ENCODE results near the gene MCTP1. TPM values are rescaled to one million over a fixed set of nuclear protein-coding genes. Genes with fewer than 3 reads are reported as not detected.

MCTP1 gene
- total RNA-seq, 2 donors from 2014 or later = 22.1 to 256 TPM

DNA sequence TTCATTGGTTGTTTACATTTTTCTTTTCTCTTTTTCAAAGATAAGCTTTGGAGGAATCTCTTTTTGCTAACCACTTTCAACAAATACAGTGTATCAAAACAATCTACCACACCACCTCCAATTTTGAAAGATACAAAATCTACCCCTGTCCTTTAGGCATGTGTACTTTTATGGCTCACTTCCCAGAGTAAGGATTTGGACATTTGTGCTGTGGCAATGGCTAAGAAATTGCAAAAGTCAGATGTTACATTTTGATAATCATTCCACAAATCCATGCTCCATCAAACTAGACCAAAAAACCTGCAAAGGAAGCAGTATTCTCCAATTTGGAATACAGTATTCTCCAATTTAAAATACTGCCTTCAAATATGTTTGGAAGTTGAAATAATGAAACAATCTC, 204.9 kb downstream of the MCTP1 start:
- no peak overlapping the region for H3K27ac ChIP-seq
- H3K27me3 ChIP-seq (replicated peaks; ENCODE audit: insufficient read depth) = no peaks in the 10 kb centered on the region
- peak overlapping the region; percentile 65 for H3K4me3 ChIP-seq
- peaks cover 0 to 4% of the 10 kb centered on the region in 2 donors for H3K4me1 ChIP-seq (ENCODE audit: control insufficient read depth in 1 of 2, low read depth in 2 of 2)
- DNase-seq (ENCODE audit: low spot score) (no peak), ATAC-seq (ENCODE audit: insufficient number of reproducible peaks, low FRiP score, low read depth) (no peak)
- no peaks in the 10 kb centered on the region for H3K9me3 ChIP-seq
- no peaks in the 10 kb centered on the region for H3K36me3 ChIP-seq
- TF ChIP-seq, protein P1, sequence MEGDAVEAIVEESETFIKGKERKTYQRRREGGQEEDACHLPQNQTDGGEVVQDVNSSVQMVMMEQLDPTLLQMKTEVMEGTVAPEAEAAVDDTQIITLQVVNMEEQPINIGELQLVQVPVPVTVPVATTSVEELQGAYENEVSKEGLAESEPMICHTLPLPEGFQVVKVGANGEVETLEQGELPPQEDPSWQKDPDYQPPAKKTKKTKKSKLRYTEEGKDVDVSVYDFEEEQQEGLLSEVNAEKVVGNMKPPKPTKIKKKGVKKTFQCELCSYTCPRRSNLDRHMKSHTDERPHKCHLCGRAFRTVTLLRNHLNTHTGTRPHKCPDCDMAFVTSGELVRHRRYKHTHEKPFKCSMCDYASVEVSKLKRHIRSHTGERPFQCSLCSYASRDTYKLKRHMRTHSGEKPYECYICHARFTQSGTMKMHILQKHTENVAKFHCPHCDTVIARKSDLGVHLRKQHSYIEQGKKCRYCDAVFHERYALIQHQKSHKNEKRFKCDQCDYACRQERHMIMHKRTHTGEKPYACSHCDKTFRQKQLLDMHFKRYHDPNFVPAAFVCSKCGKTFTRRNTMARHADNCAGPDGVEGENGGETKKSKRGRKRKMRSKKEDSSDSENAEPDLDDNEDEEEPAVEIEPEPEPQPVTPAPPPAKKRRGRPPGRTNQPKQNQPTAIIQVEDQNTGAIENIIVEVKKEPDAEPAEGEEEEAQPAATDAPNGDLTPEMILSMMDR (IDR thresholded peaks at IDR 0.05) = no peak

DNA sequence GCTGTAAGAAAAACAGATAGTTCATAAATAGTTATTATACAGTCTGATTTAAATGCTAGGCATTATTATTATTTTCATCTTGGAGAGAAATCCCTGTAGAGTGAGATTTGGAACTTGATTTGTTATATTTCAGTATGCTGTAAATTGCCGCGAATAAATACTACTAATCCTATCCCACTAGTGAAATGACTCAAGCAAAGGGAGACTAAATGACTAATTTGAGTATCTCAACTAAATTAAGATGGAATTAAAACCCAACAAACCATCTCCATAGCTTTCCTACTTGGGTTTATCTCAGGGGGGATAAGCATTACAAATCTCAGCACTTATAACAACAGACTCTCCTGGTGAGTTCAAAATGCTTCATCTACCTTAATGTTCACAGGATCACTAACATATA, 206.0 kb downstream of the MCTP1 start:
- peaks cover 0 to 4% of the 10 kb centered on the region in 2 donors for H3K4me1 ChIP-seq (ENCODE audit: control insufficient read depth in 1 of 2, low read depth in 2 of 2)
- no peaks in the 10 kb centered on the region for H3K9me3 ChIP-seq
- no peak overlapping the region for H3K4me3 ChIP-seq
- DNase-seq (ENCODE audit: low spot score) (no peak), ATAC-seq (ENCODE audit: insufficient number of reproducible peaks, low FRiP score, low read depth) (no peak)
- no peaks in the 10 kb centered on the region for H3K36me3 ChIP-seq
- H3K27ac ChIP-seq = no peak overlapping the region
- TF ChIP-seq, protein P1 (IDR thresholded peaks at IDR 0.05) = no peak
- H3K27me3 ChIP-seq (replicated peaks; ENCODE audit: insufficient read depth) = no peaks in the 10 kb centered on the region

DNA sequence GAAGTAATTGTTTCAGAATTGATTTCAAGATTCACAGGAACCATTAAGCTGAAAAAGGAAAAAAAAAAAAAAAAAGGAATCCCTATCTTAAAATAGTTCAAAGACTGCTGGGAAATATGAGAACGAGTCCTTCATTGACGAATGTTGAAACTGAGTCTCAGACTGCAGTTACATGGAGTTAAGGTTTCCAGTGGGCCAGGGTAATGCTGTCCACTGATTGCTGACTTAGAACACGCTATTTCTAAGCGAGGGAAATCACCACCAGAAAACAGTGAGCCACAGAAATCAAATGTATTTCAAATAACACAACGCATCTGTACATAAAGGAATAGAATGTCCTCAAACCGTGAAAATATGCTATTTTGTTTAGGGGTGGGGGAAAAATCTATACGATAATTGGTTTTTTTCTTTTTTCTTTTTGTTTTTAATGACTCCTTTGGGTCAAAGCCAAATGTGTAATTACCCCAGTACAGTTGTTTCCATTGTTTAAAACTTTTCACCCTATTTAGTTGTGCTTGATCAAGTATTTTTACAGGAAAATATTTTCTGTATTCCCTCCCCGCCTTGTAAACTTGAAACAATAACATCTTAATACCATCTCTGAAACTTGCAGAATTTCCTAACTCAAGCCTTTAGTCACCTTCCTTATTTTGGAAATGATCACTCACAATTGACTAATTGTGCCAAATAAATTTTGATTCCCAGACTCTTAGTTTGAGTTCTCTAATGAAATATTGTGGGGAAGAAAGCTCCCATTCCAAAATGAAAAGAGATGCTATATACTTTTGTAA, 208.3 kb downstream of the MCTP1 start:
- H3K27me3 ChIP-seq (replicated peaks; ENCODE audit: insufficient read depth) = no peaks in the 10 kb centered on the region
- H3K27ac ChIP-seq = no peak overlapping the region
- TF ChIP-seq, protein P1 (IDR thresholded peaks at IDR 0.05) = no peak
- H3K4me3 ChIP-seq = no peak overlapping the region
- ATAC-seq (ENCODE audit: insufficient number of reproducible peaks, low FRiP score, low read depth) (no peak), DNase-seq (ENCODE audit: low spot score) (no peak)
- H3K36me3 ChIP-seq = no peaks in the 10 kb centered on the region
- H3K9me3 ChIP-seq = no peaks in the 10 kb centered on the region
- H3K4me1 ChIP-seq (ENCODE audit: control insufficient read depth in 1 of 2, low read depth in 2 of 2) = no peaks in the 10 kb centered on the region

DNA sequence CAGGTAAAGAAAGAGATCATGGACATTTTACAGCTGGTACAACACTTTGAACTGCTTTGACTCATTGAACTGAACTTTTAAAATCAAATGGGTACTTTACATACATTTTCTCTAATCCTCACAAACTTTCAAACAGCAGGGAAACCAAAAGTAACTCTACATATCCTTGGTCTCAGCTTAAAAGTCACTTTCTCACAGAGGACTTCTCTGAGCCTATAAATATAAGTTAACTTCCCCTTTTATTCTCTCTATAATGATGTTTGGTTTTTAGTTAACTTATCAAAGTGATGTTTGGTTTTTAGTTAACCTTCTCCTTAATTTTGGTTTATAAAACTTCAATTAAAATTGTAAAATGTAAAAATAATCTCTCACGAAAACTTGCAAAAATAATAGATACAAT, 209.8 kb downstream of the MCTP1 start:
- no peaks in the 10 kb centered on the region for H3K9me3 ChIP-seq
- H3K36me3 ChIP-seq = no peaks in the 10 kb centered on the region
- H3K27ac ChIP-seq = no peak overlapping the region
- H3K4me3 ChIP-seq = no peak overlapping the region
- no peaks in the 10 kb centered on the region for H3K4me1 ChIP-seq (ENCODE audit: control insufficient read depth in 1 of 2, low read depth in 2 of 2)
- ATAC-seq (ENCODE audit: insufficient number of reproducible peaks, low FRiP score, low read depth) (no peak), DNase-seq (ENCODE audit: low spot score) (no peak)
- TF ChIP-seq, protein P1 (IDR thresholded peaks at IDR 0.05) = no peak
- no peaks in the 10 kb centered on the region for H3K27me3 ChIP-seq (replicated peaks; ENCODE audit: insufficient read depth)

DNA sequence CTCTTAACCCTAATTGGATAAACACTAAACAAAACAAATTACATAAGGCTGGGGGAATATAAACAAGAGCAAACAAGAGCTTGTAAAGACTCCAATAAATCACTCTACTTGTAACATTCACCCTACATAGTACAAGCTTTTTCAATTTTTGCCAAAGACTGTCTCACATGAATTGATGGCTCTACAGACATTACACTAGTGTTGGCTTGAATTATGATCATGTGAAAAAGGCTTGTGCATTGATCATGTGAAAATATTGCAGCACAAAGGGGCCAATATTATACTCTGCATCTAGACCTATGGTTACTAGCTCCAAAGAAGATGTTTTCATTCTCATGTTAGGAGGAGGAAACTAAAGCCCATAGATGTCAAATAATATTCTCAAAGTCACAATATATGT, 212.6 kb downstream of the MCTP1 start:
- H3K4me1 ChIP-seq (ENCODE audit: control insufficient read depth in 1 of 2, low read depth in 2 of 2) = no peaks in the 10 kb centered on the region
- no peak overlapping the region for H3K27ac ChIP-seq
- TF ChIP-seq, protein P1 (IDR thresholded peaks at IDR 0.05) = no peak
- H3K27me3 ChIP-seq (replicated peaks; ENCODE audit: insufficient read depth) = no peaks in the 10 kb centered on the region
- ATAC-seq (ENCODE audit: insufficient number of reproducible peaks, low FRiP score, low read depth) (no peak), DNase-seq (ENCODE audit: low spot score) (no peak)
- H3K36me3 ChIP-seq = no peaks in the 10 kb centered on the region
- no peak overlapping the region for H3K4me3 ChIP-seq
- H3K9me3 ChIP-seq = no peaks in the 10 kb centered on the region
